ENCODE measurements around the gene ADGRG3.

The ADGRG3 gene

DNA sequence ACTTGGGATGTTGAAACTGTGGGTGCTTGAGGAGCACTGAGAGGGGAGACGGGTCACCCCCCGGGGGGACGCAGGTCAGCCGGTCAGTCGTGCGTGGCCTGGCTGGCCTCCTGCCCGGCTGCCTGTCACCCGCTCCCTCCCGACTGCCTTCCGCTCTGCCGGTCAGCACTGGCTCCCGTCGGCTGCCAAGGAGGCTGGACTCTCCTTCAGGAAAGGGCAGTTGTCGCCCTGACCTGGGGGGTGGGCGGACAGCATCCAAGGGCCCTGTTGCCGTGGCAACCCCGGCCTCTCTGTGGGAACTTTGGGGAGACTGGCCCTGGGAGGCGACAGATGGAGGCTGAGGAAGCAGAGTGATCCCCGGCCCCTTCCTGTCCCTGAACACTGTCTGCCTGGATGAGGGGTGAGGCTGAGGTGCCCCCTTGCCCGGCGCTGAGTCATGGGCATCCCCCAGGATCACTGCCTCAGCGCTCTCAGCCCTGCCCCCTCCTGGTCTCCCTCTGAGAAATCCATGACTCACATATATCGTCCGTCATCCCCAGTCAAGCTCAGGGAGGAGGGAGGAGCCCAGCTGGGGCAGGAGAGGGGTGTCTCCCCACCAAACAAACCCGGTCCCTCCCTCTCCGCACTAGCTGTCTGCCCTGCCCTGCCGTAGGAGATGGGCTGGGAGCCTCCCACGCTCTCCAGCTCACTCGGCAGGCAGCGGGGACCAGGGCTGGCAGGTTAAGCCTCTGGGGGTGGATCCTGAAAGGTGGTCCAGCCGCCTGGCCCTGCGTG, 39.9 kb upstream of the ADGRG3 start, which contains the start of gene ADGRG1:
TSS of gene ADGRG1 (plus strand) at position 623 of the 774 bp plus-strand sequence. CDS start 21,658 bp downstream, outside the sequence.
- no peak for DNase-seq (ENCODE audit: low read depth)
- TF ChIP-seq, protein P1, sequence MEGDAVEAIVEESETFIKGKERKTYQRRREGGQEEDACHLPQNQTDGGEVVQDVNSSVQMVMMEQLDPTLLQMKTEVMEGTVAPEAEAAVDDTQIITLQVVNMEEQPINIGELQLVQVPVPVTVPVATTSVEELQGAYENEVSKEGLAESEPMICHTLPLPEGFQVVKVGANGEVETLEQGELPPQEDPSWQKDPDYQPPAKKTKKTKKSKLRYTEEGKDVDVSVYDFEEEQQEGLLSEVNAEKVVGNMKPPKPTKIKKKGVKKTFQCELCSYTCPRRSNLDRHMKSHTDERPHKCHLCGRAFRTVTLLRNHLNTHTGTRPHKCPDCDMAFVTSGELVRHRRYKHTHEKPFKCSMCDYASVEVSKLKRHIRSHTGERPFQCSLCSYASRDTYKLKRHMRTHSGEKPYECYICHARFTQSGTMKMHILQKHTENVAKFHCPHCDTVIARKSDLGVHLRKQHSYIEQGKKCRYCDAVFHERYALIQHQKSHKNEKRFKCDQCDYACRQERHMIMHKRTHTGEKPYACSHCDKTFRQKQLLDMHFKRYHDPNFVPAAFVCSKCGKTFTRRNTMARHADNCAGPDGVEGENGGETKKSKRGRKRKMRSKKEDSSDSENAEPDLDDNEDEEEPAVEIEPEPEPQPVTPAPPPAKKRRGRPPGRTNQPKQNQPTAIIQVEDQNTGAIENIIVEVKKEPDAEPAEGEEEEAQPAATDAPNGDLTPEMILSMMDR (IDR thresholded peaks at IDR 0.05; ENCODE audit: insufficient read depth, low read depth, low read length, missing control alignments): no peak
- no peak within 1 kb of the TSS for H3K4me3 ChIP-seq (ENCODE audit: low read depth, low read length)

DNA sequence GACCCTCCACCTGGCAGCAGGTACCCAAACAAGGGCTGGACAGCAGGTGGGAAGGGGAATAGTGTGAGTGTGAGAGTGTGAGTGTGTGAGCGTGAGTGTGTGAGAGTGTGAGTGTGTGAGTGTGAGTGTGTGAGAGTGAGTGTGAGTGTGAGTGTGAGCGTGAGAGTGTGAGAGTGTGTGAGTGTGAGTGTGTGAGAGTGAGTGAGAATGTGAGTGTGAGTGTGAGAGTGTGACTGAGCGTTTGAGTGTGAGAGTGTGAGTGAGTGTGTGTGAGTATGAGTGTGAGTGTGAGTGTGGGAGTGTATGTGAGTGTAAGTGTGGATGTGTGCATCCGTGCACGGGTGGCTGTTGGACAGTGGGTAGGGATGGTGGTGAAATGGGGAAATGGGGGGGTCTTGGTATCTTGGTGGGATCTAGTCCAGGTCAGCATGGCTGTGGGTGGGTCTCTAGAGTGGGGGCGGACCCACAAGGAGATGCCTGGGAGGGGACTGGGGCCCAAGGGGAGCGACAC, 39.3 kb upstream of the ADGRG3 start:
- H3K4me3 ChIP-seq (ENCODE audit: low read depth, low read length): no peak overlapping the region
- no peak for DNase-seq (ENCODE audit: low read depth)
- TF ChIP-seq, protein P1 (IDR thresholded peaks at IDR 0.05; ENCODE audit: insufficient read depth, low read depth, low read length, missing control alignments): no peak

DNA sequence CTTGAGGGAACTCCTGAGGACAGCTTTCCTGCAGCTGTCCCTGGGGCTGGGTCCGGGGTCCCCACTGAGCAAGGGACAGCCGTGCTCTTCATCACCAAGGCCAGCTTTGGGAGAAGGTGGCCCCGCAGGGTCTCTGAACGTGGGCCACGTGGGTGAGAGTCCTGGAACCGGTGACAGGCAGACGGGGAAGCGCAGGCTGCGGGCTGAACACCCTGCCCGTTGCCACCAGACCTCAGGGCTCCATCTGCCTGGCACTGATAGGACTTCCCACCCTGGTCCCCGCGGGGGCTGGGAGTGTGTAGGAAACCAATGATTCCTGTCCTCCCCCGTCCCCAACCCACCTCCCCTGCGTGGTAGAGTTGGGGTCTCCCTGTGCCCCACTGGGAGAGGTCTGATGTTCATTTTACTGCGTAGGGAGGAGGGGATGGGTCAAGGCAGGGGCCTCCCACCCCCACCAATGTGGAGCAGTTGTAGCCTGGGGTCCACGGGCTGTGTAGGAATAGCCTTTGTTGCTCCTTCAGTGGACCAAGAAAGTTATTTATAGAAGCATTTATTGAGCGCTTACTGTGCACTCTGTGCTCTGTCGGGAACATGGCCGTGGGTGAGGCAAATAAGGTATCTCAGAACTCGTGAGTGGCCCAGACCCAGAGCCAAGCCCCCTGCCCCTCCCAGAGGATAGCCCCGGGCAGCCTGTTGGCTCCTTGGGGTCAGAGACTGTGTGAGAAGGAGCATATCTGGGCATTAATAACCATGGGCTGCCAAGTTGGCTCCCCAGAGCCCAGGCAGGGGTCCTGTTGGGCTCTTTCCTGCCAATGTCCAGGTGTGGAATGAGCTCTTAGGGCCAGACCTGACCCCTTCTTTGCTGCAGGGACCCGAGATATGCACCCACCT, 38.3 kb upstream of the ADGRG3 start:
- DNase-seq (ENCODE audit: low read depth): no peak
- TF ChIP-seq, protein P1 (IDR thresholded peaks at IDR 0.05; ENCODE audit: insufficient read depth, low read depth, low read length, missing control alignments): no peak
- no peak overlapping the region for H3K4me3 ChIP-seq (ENCODE audit: low read depth, low read length)

DNA sequence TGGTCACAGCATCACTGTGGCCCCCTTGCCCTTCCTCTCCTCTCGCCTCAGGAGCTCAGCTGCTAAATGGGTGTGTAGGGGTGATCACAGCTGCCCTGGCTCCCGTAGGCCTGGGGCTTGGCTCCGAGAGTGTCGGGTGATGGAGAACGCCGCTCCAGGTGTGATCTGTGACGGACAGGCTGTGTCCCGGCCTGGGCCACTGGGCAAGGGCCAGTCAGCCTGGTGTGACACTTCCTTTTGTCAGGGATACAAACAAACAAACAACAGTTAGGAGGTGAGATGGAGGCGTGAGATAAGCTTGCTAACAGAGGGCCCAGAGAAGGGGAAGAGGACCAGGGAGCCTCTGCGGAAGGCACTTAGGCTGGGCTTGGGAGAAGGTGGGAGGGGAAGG, 37.7 kb upstream of the ADGRG3 start:
- TF ChIP-seq, protein P1 (IDR thresholded peaks at IDR 0.05; ENCODE audit: insufficient read depth, low read depth, low read length, missing control alignments): no peak
- H3K4me3 ChIP-seq (ENCODE audit: low read depth, low read length): no peak overlapping the region
- no peak for DNase-seq (ENCODE audit: low read depth)

DNA sequence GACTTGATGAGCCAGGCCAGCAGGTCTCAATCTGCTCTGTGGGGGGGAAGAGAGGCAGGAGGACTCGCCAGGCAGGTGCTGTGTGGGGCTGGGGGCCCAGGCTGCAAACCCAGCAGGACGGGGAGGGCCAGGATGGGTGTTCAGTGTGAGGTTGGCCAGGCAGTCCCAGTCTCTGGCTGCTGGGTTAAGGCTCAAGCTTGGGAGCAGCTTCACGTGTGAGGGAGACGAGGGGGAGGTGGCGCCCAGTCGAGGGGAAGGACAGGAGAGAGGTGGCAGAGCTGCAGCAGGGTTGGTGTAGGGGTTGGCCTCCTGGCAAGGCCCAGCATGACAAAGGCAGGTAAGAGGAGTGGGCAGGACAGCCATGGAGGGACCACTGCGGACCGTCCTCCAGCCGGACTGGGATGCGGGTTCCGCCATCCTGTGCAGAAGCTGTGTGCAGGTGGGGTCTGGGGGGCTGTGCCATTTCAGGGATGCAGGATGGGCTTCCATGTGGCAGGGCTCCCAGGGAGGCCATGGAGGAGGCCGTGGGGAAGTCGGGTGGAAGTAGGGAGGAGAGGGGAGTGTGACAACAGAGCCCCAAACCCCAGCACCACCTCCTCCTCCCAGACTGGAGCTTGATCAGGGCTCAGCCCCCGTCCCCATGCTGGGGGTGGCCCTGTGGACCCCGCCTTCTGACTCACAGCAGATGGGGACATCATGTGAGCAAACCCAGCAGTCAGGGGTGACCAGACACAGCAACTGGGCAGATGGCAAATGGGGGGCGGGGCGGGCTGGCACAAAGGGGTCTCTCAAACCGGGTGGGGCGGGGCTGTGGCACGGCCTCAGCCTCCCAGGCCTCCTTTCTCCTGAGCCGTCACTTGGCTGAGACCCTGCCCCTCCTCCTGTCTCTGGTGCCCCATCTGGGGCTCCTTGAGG, 36.9 kb upstream of the ADGRG3 start:
- TF ChIP-seq, protein P1 (IDR thresholded peaks at IDR 0.05; ENCODE audit: insufficient read depth, low read depth, low read length, missing control alignments): no peak
- H3K4me3 ChIP-seq (ENCODE audit: low read depth, low read length): no peak overlapping the region
- DNase-seq (ENCODE audit: low read depth): no peak

DNA sequence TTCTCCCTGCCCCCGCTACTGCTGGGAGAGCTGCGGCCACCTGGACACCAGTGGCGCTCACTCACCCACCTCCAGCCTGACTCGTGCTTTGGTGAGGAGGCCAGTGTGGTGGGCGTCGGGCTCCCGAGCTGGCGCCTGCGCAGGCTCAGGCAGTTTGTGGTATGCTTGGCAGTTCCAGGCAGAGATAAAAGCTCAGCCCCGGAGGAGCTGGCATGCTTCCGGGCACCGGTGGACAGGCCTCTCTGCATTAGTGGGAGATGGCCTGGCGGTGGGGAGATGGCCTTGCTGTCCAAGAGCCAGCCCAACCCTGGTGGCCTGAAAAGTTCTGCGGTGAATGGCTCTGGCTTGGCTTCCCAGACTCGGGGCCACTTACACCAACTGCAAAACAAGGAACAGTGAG, 35.5 kb upstream of the ADGRG3 start:
- TF ChIP-seq, protein P1 (IDR thresholded peaks at IDR 0.05; ENCODE audit: insufficient read depth, low read depth, low read length, missing control alignments): no peak
- no peak for DNase-seq (ENCODE audit: low read depth)
- H3K4me3 ChIP-seq (ENCODE audit: low read depth, low read length): no peak overlapping the region
